ENCODE measurements around the gene FAM174C.

The FAM174C gene

GRCh38 chr19:1288833-1289685, 13.7 kb downstream of the FAM174C start:
- Histone ChIP-seq H3K4me3 (ENCODE audit: low read depth, low read length) (no peak overlapping the region), H3K27me3 (ENCODE audit: insufficient read depth, low read depth, severe bottlenecking) (no peaks in the 10 kb centered on the region)

GRCh38 chr19:1289686-1290025, 14.3 kb downstream of the FAM174C start:
- Histone ChIP-seq H3K9me3 (ENCODE audit: severe bottlenecking) (no peaks in the 10 kb centered on the region), H3K27me3 (ENCODE audit: insufficient read depth, low read depth, severe bottlenecking) (no peaks in the 10 kb centered on the region), H3K4me3 (ENCODE audit: low read depth, low read length) (no peak overlapping the region), H3K36me3 (peaks cover 5% of the 10 kb centered on the region; the same call in 1 of the 2 replicates), H3K27ac (no peak overlapping the region)
- no peak for TF ChIP-seq CTCF (IDR thresholded peaks at IDR 0.05; ENCODE audit: low read depth, low read length)
- no peak for DNase-seq

More at GRCh38 chr19:1288833-1289685, 13.7 kb downstream of the FAM174C start:
- Histone ChIP-seq H3K27ac (no peak overlapping the region), H3K36me3 (peaks cover 5% of the 10 kb centered on the region; the same call in 1 of the 2 replicates), H3K9me3 (ENCODE audit: severe bottlenecking) (no peaks in the 10 kb centered on the region)
- no peak for TF ChIP-seq CTCF (IDR thresholded peaks at IDR 0.05; ENCODE audit: low read depth, low read length)
- DNase-seq: no peak

GRCh38 chr19:1290196-1290702, 14.9 kb downstream of the FAM174C start:
- Histone ChIP-seq H3K36me3 (peaks cover 5% of the 10 kb centered on the region; the same call in 1 of the 2 replicates), H3K27me3 (ENCODE audit: insufficient read depth, low read depth, severe bottlenecking) (no peaks in the 10 kb centered on the region), H3K4me3 (ENCODE audit: low read depth, low read length) (no peak overlapping the region), H3K9me3 (ENCODE audit: severe bottlenecking) (no peaks in the 10 kb centered on the region), H3K27ac (no peak overlapping the region)
- no peak for TF ChIP-seq CTCF (IDR thresholded peaks at IDR 0.05; ENCODE audit: low read depth, low read length)
- DNase-seq: no peak

- H3K27me3 ChIP-seq (ENCODE audit: insufficient read depth, low read depth, severe bottlenecking): no peaks in the 10 kb centered on the region
- H3K27ac ChIP-seq: no peak overlapping the region
- no peak for TF ChIP-seq CTCF (IDR thresholded peaks at IDR 0.05; ENCODE audit: low read depth, low read length)
- no peak for DNase-seq
- H3K36me3 ChIP-seq: peaks cover 6% of the 10 kb centered on the region
- no peaks in the 10 kb centered on the region for H3K9me3 ChIP-seq (ENCODE audit: severe bottlenecking)
- H3K4me3 ChIP-seq (ENCODE audit: low read depth, low read length): no peak overlapping the region
Measured at GRCh38 chr19:1290703-1291651, 15.6 kb downstream of the FAM174C start.

GRCh38 chr19:1291761-1292418, 16.6 kb downstream of the FAM174C start:
- no peak overlapping the region for H3K27ac ChIP-seq
- no peak for DNase-seq
- H3K27me3 ChIP-seq (ENCODE audit: insufficient read depth, low read depth, severe bottlenecking): no peaks in the 10 kb centered on the region
- no peak for TF ChIP-seq CTCF (IDR thresholded peaks at IDR 0.05; ENCODE audit: low read depth, low read length)
- H3K4me3 ChIP-seq (ENCODE audit: low read depth, low read length): no peak overlapping the region
- H3K36me3 ChIP-seq: peaks cover 9% of the 10 kb centered on the region
- no peaks in the 10 kb centered on the region for H3K9me3 ChIP-seq (ENCODE audit: severe bottlenecking)

All from WERI-Rb-1 (cell line).